Measurements from ENCODE around the gene EIF4H. TPM values are rescaled to one million over a fixed set of nuclear protein-coding genes. Genes with fewer than 3 reads are reported as not detected.

EIF4H gene
- 356 and 392 TPM in 2 replicates for total RNA-seq

GRCh38 chr7:74173866-74174605 is at the start of gene EIF4H:
EIF4H (plus strand) TSS chr7:74174356; CDS start chr7:74174384, 28 bp downstream.

Other genes with a start within 250 kb of the EIF4H start
- gene ELN, start 146.2 kb upstream of the EIF4H start, total RNA-seq, result 4.4 and 7.8 TPM in 2 replicates
- gene LIMK1, start 90.6 kb upstream of the EIF4H start, total RNA-seq, result 37.7 and 77.6 TPM in 2 replicates
- 0.73 and 1.3 TPM in 2 replicates for gene LAT2, start 35.6 kb downstream of the EIF4H start, total RNA-seq
- 10.4 and 27.1 TPM in 2 replicates for gene RFC2, start 80.0 kb downstream of the EIF4H start, total RNA-seq
- 63.6 and 120 TPM in 2 replicates for gene CLIP2, start 115.1 kb downstream of the EIF4H start, total RNA-seq